Measurements from ENCODE around the gene GRIP1.
A peak's percentile ranks its signal among the peaks of the same experiment; 100 is the strongest.

GRIP1 gene

GRCh38 chr12:66354291-66354690, 324.6 kb downstream of the GRIP1 start:
- TF ChIP-seq MYC (IDR thresholded peaks at IDR 0.05; ENCODE audit: low read depth, low read length) = no peak
- TF ChIP-seq POLR2A (IDR thresholded peaks at IDR 0.05; ENCODE audit: extremely low read depth, insufficient read length) = no peak
- TF ChIP-seq CTCF (IDR thresholded peaks at IDR 0.05; ENCODE audit: low read depth, low read length) = no peak
- TF ChIP-seq MAX (IDR thresholded peaks at IDR 0.05; ENCODE audit: low read depth, low read length) = no peak

GRCh38 chr12:66352899-66353298, 326.0 kb downstream of the GRIP1 start:
- TF ChIP-seq MYC (IDR thresholded peaks at IDR 0.05; ENCODE audit: low read depth, low read length) (no peak), MAX (IDR thresholded peaks at IDR 0.05; ENCODE audit: low read depth, low read length) (no peak), POLR2A (IDR thresholded peaks at IDR 0.05; ENCODE audit: extremely low read depth, insufficient read length) (no peak), CTCF (IDR thresholded peaks at IDR 0.05; ENCODE audit: low read depth, low read length) (no peak)
- no peak overlapping the region for H3K4me3 ChIP-seq (ENCODE audit: low read depth, low read length)
- no peak for DNase-seq (ENCODE audit: low read depth)

More at GRCh38 chr12:66354291-66354690, 324.6 kb downstream of the GRIP1 start:
- no peak overlapping the region for H3K4me3 ChIP-seq (ENCODE audit: low read depth, low read length)
- DNase-seq (ENCODE audit: low read depth) = no peak

GRCh38 chr12:66352197-66352596, 326.7 kb downstream of the GRIP1 start:
- TF ChIP-seq POLR2A (IDR thresholded peaks at IDR 0.05; ENCODE audit: extremely low read depth, insufficient read length) (no peak), MYC (IDR thresholded peaks at IDR 0.05; ENCODE audit: low read depth, low read length) (no peak), MAX (IDR thresholded peaks at IDR 0.05; ENCODE audit: low read depth, low read length) (0 out of 2 replicates have a peak, but pooled peaks have one; percentile 7), CTCF (IDR thresholded peaks at IDR 0.05; ENCODE audit: low read depth, low read length) (peak; percentile 62)
- no peak overlapping the region for H3K4me3 ChIP-seq (ENCODE audit: low read depth, low read length)
- DNase-seq (ENCODE audit: low read depth) = peak; percentile 69

GRCh38 chr12:66351301-66351700, 327.6 kb downstream of the GRIP1 start:
- DNase-seq (ENCODE audit: low read depth) = no peak
- H3K4me3 ChIP-seq (ENCODE audit: low read depth, low read length) = no peak overlapping the region
- TF ChIP-seq CTCF (IDR thresholded peaks at IDR 0.05; ENCODE audit: low read depth, low read length) = no peak
- TF ChIP-seq MYC (IDR thresholded peaks at IDR 0.05; ENCODE audit: low read depth, low read length) = no peak
- no peak for TF ChIP-seq MAX (IDR thresholded peaks at IDR 0.05; ENCODE audit: low read depth, low read length)
- TF ChIP-seq POLR2A (IDR thresholded peaks at IDR 0.05; ENCODE audit: extremely low read depth, insufficient read length) = no peak

GRCh38 chr12:66345956-66346355, 332.9 kb downstream of the GRIP1 start:
- no peak for DNase-seq (ENCODE audit: low read depth)
- no peak for TF ChIP-seq CTCF (IDR thresholded peaks at IDR 0.05; ENCODE audit: low read depth, low read length)
- TF ChIP-seq POLR2A (IDR thresholded peaks at IDR 0.05; ENCODE audit: extremely low read depth, insufficient read length) = no peak
- no peak for TF ChIP-seq MAX (IDR thresholded peaks at IDR 0.05; ENCODE audit: low read depth, low read length)
- TF ChIP-seq MYC (IDR thresholded peaks at IDR 0.05; ENCODE audit: low read depth, low read length) = no peak
- no peak overlapping the region for H3K4me3 ChIP-seq (ENCODE audit: low read depth, low read length)

Measured in NB4 (cell line).